Measurements from ENCODE around the gene FER1L5. TPM values are rescaled to one million over a fixed set of nuclear protein-coding genes. Genes with fewer than 3 reads are reported as not detected.

Gene FER1L5
- total RNA-seq, 1 experiment from 2014 or later: 0.07 TPM

DNA sequence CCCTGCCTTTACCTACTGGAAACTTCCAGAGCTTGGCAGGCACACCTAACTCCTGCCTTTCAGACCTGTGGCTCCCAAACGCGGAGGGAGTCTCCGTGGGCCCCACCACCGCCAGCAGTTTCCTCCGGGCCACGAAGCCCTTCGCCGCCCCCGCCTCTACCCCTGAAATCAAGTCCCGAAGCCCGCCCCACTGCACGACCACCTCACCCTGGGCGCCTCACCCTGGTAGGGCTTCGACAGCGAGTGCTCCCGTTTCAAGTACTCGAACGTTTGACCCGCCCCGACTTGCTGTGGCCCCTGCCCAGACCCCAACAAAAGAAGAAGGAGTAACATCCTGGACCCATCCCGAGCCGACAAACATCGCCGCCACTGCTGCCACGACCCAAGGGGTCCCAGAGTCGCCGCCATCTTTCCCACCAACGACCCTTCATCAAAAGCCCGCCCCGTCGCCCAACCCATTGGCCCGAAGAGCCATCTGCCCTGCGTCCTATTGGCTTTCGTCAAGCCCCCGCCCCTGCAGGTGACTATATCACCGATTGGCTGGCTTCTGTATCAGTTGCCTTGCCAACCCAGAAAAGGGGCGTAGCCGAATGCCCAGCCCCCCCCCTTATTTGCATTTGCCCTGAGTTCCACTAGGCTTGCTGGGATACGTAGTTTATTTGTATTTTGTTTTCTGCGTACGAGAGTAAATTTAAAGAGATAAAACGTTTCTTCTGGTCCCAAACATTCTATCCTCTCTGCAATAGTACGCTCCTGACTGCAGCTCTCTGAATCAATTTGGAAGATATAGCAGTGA, 97.3 kb downstream of the FER1L5 start, which contains the start of gene LMAN2L:
Gene LMAN2L (minus strand): TSS at position 432 of the 796 bp plus-strand sequence. CDS start 24 bp downstream, at position 408.
- CTCF ChIA-PET: no interaction called here
- H3K27me3 ChIP-seq (replicated peaks; ENCODE audit: control insufficient read depth, insufficient read depth, low read length): no peaks in the 10 kb centered on the region
- H3K9me3 ChIP-seq: no peaks in the 10 kb centered on the region
- TF ChIP-seq, protein P1, sequence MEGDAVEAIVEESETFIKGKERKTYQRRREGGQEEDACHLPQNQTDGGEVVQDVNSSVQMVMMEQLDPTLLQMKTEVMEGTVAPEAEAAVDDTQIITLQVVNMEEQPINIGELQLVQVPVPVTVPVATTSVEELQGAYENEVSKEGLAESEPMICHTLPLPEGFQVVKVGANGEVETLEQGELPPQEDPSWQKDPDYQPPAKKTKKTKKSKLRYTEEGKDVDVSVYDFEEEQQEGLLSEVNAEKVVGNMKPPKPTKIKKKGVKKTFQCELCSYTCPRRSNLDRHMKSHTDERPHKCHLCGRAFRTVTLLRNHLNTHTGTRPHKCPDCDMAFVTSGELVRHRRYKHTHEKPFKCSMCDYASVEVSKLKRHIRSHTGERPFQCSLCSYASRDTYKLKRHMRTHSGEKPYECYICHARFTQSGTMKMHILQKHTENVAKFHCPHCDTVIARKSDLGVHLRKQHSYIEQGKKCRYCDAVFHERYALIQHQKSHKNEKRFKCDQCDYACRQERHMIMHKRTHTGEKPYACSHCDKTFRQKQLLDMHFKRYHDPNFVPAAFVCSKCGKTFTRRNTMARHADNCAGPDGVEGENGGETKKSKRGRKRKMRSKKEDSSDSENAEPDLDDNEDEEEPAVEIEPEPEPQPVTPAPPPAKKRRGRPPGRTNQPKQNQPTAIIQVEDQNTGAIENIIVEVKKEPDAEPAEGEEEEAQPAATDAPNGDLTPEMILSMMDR (IDR thresholded peaks at IDR 0.05; ENCODE audit: insufficient read depth in 1 of 2, low read depth in 1 of 2, low read length in 1 of 2, severe bottlenecking in 1 of 2, unreplicated experiment in 1 of 2): peak in 1 of 2 experiments; percentile 5
- peaks cover 6% of the 10 kb centered on the region for H3K4me1 ChIP-seq
- DNase-seq: peak; percentile 97 to 98
- Mint-ChIP-seq H3K9me3 (ENCODE audit: unreplicated experiment) (no peaks in the 10 kb centered on the region), H3K36me3 (ENCODE audit: insufficient read depth, unreplicated experiment) (peaks cover 20% of the 10 kb centered on the region), H3K4me3 (ENCODE audit: unreplicated experiment) (peak within 1 kb of the TSS; percentile 85), H3K4me1 (ENCODE audit: low read depth, unreplicated experiment) (peaks cover 15% of the 10 kb centered on the region), H3K27me3 (ENCODE audit: insufficient read depth, unreplicated experiment) (no peaks in the 10 kb centered on the region), H3K27ac (ENCODE audit: unreplicated experiment) (peak within 1 kb of the TSS; percentile 99)
- intact Hi-C loops (cut with micrococcal nuclease; ENCODE audit: unreplicated experiment): loop anchor here (1.0 kb wide), 1 partner anchor 20 kb away; the partner anchor contains the start of gene CNNM4
- peak within 1 kb of the TSS; percentile 81 for H3K4me3 ChIP-seq (ENCODE audit: low read depth, low read length)
- no TSS peak for BruUV-seq (replicated peaks)
- POLR2A ChIA-PET: interaction anchor here (0.6 to 1.0 kb wide), 3 partner anchors 21 to 49 kb away, joined by 3 to 6 read pairs (median 3); partner anchors contain the start of gene CNNM4
- H3K36me3 ChIP-seq (ENCODE audit: control insufficient read depth, insufficient read depth, low read length): peaks cover 1% of the 10 kb centered on the region; the same call in 1 of the 2 replicates

DNA sequence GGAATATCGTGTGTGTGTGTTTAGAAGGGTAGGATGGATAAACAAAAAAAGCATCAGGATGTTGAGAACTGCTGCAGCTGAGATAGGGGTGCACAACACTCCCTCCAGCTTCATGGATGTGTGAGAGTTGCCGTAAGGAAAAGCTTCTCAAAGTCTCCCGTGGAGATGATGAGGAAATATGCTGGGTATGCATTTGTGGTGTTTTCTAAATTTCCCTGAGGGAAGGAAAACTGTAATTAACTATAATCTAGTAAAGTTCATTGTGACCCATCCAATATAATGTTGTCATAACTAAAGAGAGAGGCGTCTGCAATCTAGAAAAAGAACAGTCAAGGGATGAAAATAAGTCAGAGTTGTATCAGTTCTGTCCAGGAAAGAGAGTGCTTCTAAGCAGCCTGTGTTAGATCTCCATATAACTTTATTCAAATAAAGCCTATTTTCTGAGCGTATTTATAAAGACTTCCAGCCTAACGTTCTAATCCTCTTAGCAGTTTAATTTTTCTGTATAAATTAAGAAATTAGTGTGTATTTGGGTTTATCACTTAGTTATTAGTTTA, 104.6 kb downstream of the FER1L5 start:
- CTCF ChIA-PET: no interaction called here
- Mint-ChIP-seq H3K36me3 (ENCODE audit: insufficient read depth, unreplicated experiment) (no peaks in the 10 kb centered on the region), H3K9me3 (ENCODE audit: unreplicated experiment) (no peaks in the 10 kb centered on the region), H3K27ac (ENCODE audit: unreplicated experiment) (no peak overlapping the region), H3K27me3 (ENCODE audit: insufficient read depth, unreplicated experiment) (no peaks in the 10 kb centered on the region), H3K4me1 (ENCODE audit: low read depth, unreplicated experiment) (peaks cover 7% of the 10 kb centered on the region), H3K4me3 (ENCODE audit: unreplicated experiment) (no peak overlapping the region)
- no peaks in the 10 kb centered on the region for H3K27me3 ChIP-seq (replicated peaks; ENCODE audit: control insufficient read depth, insufficient read depth, low read length)
- no peaks in the 10 kb centered on the region for H3K4me1 ChIP-seq
- no TSS peak for BruUV-seq (replicated peaks)
- DNase-seq: no peak
- intact Hi-C loops (cut with micrococcal nuclease; ENCODE audit: unreplicated experiment): no loop called here
- POLR2A ChIA-PET: no interaction called here
- H3K4me3 ChIP-seq (ENCODE audit: low read depth, low read length): no peak overlapping the region
- no peaks in the 10 kb centered on the region for H3K36me3 ChIP-seq (ENCODE audit: control insufficient read depth, insufficient read depth, low read length)
- TF ChIP-seq, protein P1 (IDR thresholded peaks at IDR 0.05; ENCODE audit: insufficient read depth in 1 of 2, low read depth in 1 of 2, low read length in 1 of 2, severe bottlenecking in 1 of 2, unreplicated experiment in 1 of 2): no peak
- no peaks in the 10 kb centered on the region for H3K9me3 ChIP-seq

DNA sequence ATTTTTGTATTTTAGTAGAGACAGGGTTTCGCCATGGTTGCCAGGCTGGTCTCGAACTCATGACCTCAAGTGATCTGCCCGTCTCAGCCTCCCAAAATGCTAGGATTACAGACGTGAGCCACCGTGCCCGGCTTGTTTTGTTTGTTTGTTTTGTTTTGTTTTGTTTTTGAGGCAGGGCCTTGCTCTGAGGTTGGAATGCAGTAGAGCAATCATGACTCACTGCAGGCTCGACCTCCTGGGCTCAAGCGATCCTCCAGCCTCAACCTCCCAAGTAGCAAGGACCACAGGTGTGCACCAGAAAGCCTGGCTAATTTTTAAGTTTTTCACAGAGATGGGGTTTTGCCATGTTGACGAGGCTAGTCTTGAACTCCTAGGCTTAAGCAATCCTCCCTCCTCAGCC, 109.2 kb downstream of the FER1L5 start:
- H3K4me1 ChIP-seq: no peaks in the 10 kb centered on the region
- H3K9me3 Mint-ChIP-seq (ENCODE audit: unreplicated experiment): no peaks in the 10 kb centered on the region
- H3K27me3 ChIP-seq (replicated peaks; ENCODE audit: control insufficient read depth, insufficient read depth, low read length): no peaks in the 10 kb centered on the region
- DNase-seq: no peak
- no peaks in the 10 kb centered on the region for H3K36me3 ChIP-seq (ENCODE audit: control insufficient read depth, insufficient read depth, low read length)
- CTCF ChIA-PET: no interaction called here
- peaks cover 7% of the 10 kb centered on the region for H3K4me1 Mint-ChIP-seq (ENCODE audit: low read depth, unreplicated experiment)
- POLR2A ChIA-PET: no interaction called here
- no peaks in the 10 kb centered on the region for H3K9me3 ChIP-seq
- H3K27me3 Mint-ChIP-seq (ENCODE audit: insufficient read depth, unreplicated experiment): no peaks in the 10 kb centered on the region
- no peaks in the 10 kb centered on the region for H3K36me3 Mint-ChIP-seq (ENCODE audit: insufficient read depth, unreplicated experiment)
- no peak overlapping the region for H3K27ac Mint-ChIP-seq (ENCODE audit: unreplicated experiment)
- intact Hi-C loops (cut with micrococcal nuclease; ENCODE audit: unreplicated experiment): no loop called here
- TF ChIP-seq, protein P1 (IDR thresholded peaks at IDR 0.05; ENCODE audit: insufficient read depth in 1 of 2, low read depth in 1 of 2, low read length in 1 of 2, severe bottlenecking in 1 of 2, unreplicated experiment in 1 of 2): no peak
- no TSS peak for BruUV-seq (replicated peaks)
- H3K4me3 Mint-ChIP-seq (ENCODE audit: unreplicated experiment): no peak overlapping the region
- no peak overlapping the region for H3K4me3 ChIP-seq (ENCODE audit: low read depth, low read length)

Data from Caco-2 (cell line).